GM15510 (cell line): ENCODE data around the gene NMT1.

Source experiments
- POLR2A ChIP-seq: IDR thresholded peaks from 3 replicates; pipeline ENCODE4 v1.6.1; 2011; ENCODE audit warnings: borderline replicate concordance; ENCODE audit not compliant: insufficient read length; ENCODE audit errors: extremely low read depth

NMT1 gene

DNA sequence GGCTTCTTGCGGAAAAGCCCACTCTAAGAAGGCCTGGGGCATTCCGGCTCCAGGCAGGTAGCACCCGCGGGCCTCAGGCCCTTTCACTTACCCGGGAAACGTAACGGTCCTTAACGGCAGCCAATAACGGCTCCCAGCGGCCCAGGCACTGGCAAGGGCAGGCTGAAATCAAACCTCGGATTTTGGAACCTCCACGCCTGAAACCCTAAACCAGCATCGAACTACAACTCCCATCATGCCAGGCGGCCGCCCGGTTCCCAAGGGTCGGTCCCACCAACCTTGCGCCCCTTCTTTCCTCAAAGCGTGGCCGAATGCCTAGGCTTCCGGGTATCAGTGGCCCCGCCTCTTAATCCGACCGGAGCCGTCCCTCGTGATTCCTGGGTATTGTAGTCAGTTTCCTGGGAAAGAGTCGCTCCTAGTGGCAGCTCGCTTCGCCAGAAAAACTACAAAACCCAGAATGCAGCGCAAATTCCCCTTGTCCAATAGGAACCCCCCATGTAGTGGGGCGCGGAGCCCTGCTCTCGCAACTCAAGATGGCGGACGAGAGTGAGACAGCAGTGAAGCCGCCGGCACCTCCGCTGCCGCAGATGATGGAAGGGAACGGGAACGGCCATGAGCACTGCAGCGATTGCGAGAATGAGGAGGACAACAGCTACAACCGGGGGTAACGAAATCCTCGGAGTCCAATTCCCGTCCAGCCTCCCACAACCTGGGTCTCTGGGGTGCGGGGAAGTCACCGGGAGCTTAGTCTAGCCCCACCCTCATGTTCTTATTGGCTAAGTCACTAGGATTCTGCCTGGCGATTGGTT lies at the start of gene NMT1:
NMT1 (plus strand) TSS at position 521 of the 809 bp plus-strand sequence; CDS start at position 534, 13 bp downstream.
- TF ChIP-seq POLR2A: peak; percentile 83

- no peak for TF ChIP-seq POLR2A
Measured at GRCh38 chr17:45011767-45012166, 49.4 kb upstream of the NMT1 start.

- no peak for TF ChIP-seq POLR2A
Measured at GRCh38 chr17:45013021-45013997, 47.8 kb upstream of the NMT1 start.

DNA sequence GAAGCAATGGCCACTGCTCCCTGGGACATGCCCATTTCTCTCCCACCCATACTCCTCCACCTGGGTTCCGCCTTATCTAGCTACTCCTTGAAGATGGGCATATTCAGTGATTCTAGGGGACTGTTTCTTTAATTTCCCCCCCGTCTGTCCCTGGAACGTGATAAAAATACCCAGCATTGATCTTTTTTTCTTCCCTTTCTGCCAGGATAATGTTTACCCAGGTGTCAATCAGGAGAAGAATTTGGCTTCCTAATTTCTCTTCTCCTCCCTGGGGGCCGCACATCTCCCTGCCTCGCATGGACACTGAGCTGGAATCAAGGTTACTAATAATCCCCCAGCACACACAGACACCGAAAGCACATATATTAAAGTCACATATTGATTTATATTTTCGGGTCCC lies 44.9 kb upstream of the NMT1 start:
- no peak for TF ChIP-seq POLR2A

GRCh38 chr17:45016823-45017222 lies 44.3 kb upstream of the NMT1 start:
- TF ChIP-seq POLR2A: no peak

DNA sequence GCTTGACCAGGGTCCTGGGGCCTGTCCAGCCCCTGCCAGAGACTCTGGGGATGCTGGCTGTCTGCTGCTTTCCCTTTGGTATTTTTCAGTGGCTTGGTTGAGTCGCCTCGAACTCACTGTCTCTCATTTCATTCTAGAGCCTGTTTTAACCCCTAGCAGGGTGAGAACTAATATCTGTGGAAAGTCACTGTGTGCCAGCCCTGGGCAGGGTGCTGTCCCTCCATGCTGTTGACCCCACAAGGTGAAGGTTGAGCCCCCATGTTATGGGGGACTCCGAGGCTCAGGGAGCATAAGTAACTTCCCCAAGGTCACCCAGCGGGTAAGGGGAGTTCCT lies 42.6 kb upstream of the NMT1 start:
- no peak for TF ChIP-seq POLR2A

- no peak for TF ChIP-seq POLR2A
Measured at GRCh38 chr17:45018848-45019711, 42.0 kb upstream of the NMT1 start.

DNA sequence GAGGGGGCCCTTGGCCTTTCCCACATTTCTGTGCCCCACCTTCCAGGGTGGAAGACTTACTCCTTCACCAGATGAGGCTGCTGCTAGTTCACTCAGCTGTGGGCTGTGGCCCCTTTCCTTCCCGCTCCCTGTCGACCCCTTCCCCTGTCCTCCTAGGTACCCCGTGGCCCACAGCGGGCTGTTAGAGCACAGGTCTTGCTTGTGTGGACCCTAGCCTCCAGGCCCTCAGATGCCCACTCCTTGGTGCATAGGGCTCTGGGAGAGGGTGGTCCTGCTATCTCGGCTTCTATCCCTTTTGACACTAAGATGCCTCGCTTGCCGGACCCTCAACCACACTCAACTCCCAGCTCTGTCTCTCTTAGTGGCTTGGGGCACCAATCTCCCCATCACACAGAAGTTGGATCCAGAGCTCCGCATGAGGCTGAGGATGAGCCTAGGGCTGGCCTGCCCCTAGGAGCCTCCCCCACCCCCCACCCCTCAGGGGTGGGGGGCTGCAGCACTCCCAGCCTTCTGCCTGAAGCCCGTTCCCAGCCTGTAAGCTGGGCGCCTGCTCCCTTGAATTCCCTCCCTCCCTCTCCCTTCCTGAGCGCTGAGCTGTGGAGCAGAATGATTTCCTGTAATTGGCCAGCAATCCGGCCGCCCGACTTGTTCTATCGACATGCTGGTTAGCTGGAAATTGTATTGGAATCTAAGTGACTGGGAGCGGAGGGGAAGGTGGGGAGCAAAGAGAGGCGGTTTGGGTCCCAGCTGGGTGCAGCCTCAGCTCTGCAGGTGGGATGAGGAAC lies 40.6 kb upstream of the NMT1 start:
- TF ChIP-seq POLR2A: no peak

DNA sequence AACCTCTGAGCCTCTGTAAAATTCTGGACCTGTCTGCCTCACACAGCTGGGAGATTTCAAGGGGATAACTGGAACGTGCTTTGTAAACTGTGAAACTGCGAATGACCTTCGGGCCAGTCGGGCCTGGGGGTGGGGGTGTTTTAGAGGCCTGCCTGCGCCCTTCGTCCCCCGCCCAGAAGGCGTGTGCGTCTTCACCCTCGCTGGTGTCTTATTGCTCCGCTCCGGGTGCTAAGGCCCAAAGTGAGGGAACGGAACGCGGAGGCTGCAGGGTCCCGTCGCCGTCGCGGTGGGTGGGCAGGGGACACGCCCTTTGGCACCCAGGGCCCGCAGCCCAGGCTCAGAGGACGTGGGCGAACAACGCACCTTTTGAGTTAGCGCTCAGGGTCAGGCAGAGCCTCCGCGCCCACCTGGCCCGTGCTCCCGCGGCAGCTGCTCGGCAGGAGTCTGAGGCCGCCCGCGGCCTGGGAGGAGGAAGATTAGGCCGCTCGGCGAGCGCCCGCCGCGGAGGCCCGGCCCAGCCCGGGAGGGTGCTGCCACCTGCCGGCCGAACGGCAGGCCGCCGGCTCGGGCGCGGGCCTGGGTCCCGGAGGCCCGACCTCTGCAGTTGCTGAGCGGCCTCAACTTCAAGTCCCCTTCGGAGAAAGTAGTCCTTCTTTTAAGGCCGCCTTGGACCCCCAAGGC lies 39.4 kb upstream of the NMT1 start:
- no peak for TF ChIP-seq POLR2A

GRCh38 chr17:45022288-45022648 lies 38.8 kb upstream of the NMT1 start:
- TF ChIP-seq POLR2A: no peak

- TF ChIP-seq POLR2A: no peak
Measured at GRCh38 chr17:45022655-45023339, 38.3 kb upstream of the NMT1 start.

DNA sequence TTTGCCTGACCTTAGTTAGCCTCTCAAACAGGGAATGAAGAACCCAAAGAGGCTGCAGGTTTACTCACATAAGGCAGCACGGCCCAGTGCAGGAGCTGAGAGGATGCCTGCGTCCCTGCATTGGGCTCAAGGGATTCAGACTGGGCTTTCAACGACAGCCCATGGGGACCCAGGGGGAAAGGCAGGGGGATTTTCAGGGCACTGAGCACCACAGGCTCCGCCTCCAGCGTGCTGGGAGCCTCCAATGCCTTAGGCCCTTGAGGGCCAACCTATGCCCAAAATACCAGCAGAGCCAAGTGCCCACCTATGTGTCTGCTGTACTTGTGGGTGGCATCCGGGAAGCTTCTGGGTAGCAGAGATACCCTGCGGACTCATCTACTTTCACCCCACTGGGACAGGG lies 32.0 kb upstream of the NMT1 start:
- TF ChIP-seq POLR2A: no peak

DNA sequence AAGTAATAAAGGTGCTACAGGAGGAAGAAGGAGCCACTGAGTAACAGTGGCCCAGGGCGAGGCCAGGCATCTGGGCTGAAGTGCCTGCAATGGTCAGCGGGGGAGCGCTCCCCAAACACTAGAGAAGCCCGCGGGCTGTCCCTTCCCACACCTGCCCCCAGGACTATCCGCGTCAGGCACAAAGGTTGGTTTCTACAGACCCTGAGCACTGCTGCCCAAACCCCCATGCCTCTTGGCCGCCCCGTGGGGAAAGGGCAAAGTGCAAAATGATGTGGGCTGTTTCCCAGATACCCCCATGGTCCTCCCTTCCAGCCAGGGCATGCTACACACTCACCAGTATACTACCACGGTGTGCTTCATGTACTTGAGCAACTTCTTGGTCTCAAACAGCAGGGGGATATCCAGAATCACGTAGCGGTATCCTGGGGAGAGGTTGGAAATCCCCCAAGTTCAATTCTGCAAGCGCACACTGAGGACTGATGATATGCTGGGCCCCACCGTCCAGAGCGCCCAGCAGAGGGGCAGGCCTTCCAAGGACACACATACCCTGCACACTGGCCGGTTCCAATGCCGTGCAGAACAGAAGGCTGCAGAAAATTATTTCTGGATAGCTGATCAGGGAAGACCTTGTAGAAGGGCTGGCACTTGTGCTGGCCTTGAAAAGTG lies 31.2 kb upstream of the NMT1 start:
- TF ChIP-seq POLR2A: no peak

DNA sequence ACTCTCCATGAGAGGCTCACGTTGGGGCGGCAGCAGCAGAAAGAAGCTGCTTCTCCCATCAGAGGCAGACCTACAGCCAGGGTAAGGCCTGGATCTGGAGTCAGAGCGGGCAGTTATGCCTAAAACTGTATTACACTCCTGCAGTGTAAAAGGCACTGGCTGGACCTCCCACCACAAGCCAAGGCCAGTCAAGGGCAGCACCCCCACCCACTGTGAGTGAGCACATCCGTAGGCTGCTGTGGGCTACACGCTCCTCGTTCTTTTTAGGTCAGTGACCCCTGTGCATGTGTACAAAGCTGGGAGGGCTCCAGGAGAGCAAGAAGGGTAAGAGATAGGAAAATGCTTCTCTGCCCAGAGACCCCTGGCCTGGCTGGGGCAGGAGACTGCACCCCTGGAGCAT lies 30.4 kb upstream of the NMT1 start:
- no peak for TF ChIP-seq POLR2A
